GM10266 (cell line): ENCODE data around the gene GH2.

Experiments used
- DNase-seq: peaks from one replicate; pipeline ENCODE4 v3.0.0; 2012; ENCODE audit errors: extremely low spot score
- CTCF ChIP-seq: IDR thresholded peaks from 2 replicates; pipeline ENCODE4 v1.5.1; 2012; ENCODE audit warnings: mild to moderate bottlenecking, low read depth; ENCODE audit not compliant: control insufficient read depth, insufficient read depth; ENCODE audit errors: missing control alignments

GH2 gene

GRCh38 chr17:63832014-63832413 is 49.7 kb downstream of the GH2 start:
- no peak for TF ChIP-seq CTCF
- no peak for DNase-seq

- no peak for DNase-seq
- no peak for TF ChIP-seq CTCF
Observed at GRCh38 chr17:63831505-63831904, 50.2 kb downstream of the GH2 start.

- no peak for TF ChIP-seq CTCF
- no peak for DNase-seq
Observed at GRCh38 chr17:63830904-63831491, 50.7 kb downstream of the GH2 start.

GRCh38 chr17:63830278-63830677 is 51.5 kb downstream of the GH2 start:
- TF ChIP-seq CTCF, result no peak
- no peak for DNase-seq
